Measurements from ENCODE around the gene SYN1.

SYN1 gene

GRCh38 chrX:47574076-47574546 lies 45.5 kb downstream of the SYN1 start:
- DNase-seq = no peak

DNA sequence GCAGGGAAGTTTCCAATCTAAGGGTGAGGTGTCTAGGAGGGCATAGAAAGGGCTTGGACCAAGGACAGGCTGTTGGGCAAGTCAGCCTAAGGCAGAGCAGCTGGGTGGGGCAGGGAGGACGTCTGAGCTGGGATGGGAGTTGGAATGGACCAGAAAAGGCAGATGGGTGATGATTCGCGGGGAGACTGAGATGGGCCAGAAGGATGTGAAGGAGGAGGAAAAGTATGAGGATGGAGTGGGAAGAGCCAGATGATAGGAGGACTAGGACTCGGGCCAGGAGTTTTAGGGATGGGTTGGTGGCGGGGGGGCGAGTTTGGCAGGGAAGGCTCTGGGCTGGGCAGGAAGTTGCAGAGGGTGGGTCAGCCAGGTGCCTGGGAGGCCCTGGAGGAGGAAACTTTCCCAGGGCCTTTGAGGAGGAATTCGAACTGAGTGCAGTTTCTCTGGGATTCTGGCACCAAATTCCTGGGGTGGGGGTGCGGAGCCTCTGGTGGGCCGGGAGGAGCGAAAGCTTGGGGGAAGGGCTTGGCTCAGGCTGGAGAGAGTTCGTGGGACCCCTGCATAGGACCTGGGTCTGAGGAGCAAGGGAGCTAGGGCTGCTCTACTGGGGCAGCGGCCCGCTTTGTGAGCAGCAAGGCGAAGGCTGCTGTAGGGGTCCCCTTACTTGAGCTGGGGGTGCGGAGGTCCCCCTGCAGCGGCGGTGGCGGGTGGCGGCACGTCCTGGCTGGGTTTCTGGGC lies 46.1 kb downstream of the SYN1 start:
- no peak for DNase-seq

- DNase-seq = no peak
These were observed 46.8 kb downstream of the SYN1 start for GRCh38 chrX:47572773-47573340.

DNA sequence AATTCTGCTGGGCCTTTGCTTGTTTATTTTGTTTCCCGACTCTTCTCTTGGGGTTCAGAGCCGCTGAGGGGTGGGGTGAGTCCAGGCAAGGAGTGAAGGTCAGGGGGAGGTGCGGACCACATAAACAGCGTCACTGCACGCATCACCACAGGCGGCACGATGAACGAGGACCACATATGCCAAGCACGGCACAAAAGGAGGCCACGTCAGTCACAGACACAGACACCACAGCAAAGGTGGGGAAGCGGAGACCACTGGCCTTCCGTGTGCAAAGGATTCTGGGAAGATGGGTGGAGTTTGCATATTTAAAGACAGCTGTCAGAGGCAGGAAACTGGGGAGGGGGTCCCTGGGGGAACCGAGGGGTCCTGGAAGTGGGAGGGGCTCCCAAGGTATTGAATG lies 47.8 kb downstream of the SYN1 start:
- DNase-seq = no peak

DNA sequence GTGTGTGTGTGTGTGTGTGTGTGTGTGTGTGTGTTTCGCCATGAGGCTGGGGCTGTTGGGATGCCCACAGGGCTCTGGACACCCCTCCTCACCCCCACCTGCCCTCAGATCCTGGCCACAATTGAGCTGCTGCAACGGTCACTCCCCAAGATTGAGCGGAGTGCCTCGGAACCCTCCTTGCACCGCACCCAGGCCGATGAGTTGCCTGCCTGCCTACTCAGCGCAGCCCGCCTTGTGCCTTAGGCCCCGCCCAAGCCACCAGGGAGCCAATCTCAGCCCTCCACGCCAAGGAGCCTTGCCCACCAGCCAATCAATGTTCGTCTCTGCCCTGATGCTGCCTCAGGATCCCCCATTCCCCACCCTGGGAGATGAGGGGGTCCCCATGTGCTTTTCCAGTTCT lies 48.4 kb downstream of the SYN1 start:
- peak in 1 of 56 donors; percentile 12 for DNase-seq

DNA sequence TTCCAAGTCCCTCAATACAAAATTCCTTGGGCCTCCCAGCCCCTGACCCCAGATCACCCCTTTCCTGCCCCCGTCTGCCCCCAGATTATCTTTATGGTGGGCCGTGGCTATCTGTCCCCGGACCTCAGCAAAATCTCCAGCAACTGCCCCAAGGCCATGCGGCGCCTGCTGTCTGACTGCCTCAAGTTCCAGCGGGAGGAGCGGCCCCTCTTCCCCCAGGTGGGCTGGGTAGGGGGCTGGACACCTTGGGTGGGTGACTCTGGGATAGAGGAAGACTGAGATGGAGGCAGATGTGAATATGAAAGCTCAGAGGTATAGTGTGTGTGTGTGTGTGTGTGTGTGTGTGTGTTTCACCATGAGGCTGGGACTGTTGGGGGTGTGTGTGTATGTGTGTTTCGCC lies 48.9 kb downstream of the SYN1 start:
- DNase-seq = no peak

GRCh38 chrX:47568656-47569295 lies 50.9 kb downstream of the SYN1 start:
- DNase-seq = no peak

- no peak for DNase-seq
These were observed 52.8 kb downstream of the SYN1 start for GRCh38 chrX:47566841-47567240.

GRCh38 chrX:47564438-47565085 lies 55.1 kb downstream of the SYN1 start:
- no peak for DNase-seq

DNA sequence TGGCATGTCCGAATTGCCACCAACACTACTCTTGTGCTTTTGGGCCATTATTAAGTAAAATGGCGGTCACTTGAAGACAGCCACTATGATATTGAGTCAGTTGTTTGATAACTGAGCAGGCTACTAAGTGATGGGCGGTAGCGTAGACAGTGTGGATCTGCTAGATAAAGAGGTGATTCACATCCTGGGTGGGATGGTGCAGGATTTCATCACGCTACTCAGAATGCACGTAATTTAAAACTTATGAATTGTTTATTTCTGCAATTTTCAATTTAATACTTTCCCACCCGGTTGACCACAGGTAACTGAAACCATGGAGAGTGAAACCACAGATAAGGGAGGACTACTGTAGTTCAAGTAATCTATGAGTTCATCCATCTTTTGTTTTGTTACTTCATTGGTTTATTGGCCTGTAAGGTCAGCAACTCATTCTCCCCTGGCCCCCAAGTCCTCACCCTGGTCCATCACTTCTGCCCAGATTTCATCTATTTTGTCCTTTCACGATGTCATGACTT lies 55.8 kb downstream of the SYN1 start:
- DNase-seq = no peak

- DNase-seq = peak in 1 of 56 donors; percentile 1
These were observed 56.9 kb downstream of the SYN1 start for GRCh38 chrX:47562615-47563243.

GRCh38 chrX:47561659-47562151 lies 58.0 kb downstream of the SYN1 start:
- DNase-seq = no peak

GRCh38 chrX:47560934-47561658 lies 58.6 kb downstream of the SYN1 start, which contains the start of gene ARAF:
Gene ARAF, plus strand, starts transcription at chrX:47561205. Its CDS starts 1,763 bp downstream, at chrX:47562968.
- DNase-seq = peak; percentile 39 to 97 (median 92)

DNA sequence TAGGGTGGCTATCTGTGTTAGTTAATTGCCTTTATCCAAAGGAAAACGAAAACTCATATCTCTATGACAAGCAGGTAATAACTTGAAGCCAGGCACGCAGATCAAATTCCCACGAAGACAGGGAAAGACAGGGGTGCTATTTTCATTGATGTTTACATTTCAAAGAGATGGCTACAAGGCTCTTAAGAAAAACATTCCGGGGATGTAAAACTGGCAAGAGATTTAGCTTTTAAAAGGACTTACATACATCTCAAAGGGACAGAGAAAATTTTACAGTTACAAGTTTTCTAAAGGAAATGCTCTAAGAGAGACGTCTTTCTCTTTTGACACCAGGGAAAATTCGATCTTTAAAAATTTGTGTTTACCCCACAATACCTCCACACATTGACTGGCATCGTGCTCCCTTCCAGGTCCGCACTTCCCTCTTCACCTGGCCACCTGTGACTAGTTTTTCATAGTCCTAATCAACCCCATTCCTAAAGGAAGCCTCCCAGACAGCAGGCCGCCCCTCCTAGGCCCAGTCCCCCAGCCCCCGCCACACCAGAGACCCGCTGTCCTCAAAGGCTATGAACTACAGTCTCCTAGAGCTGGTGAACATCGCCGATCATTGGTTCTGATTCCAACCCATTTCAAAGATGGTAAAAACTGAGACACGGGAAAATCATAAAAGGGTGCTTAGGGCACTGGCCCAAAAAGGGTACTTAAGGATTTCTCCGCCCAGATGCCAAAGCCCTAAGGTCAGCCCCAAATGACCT lies 59.3 kb downstream of the SYN1 start:
- DNase-seq = no peak

GRCh38 chrX:47558436-47558835 lies 61.2 kb downstream of the SYN1 start:
- no peak for DNase-seq

DNA sequence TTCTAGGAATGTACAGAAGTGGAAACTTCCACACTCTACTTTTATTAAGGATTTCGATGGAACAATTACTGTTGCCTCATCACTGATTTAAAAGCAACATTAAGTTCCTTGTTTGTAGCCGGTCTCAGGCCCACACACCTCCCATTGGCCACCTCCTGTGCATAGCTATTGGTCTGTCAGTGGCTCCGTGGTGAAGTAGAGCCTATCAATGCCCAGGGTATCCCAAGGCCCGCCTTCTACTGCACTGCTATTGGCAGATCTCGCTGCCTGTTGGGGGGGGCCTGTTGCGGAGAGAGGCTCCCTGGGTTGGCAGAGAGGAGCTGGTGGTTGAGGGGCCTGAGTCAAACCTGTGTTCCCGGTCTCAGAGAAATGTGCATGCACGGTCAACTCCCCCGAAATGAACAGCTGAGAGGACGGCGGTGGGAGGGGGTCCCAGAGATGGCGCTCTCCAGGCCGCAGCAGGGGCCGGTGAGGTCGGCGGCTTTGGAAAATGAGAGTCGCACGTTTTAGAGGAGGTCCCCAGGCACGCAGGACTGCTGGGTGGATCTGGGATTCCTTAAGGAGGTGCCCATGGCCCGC lies 63.5 kb downstream of the SYN1 start:
- DNase-seq = peak; percentile 27 to 95 (median 85)

DNA sequence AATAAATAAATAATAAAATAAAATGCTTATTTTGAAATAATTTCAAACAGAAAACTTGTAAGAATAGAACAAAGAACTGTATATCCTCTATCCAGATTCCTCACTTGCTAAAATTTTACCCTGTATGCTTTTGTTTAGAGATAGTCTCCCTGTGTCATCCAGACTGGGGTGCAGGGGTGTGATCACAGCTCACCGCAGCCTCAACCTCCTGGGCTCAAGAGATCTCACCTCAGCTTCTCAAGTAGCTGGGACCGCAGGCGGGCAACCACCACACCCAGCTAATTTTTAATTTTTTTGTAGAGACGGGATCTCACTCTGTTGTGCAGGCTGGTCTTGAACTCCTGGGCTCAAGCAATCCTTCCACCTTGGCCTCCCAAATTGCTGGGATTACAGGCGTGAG lies 76.2 kb downstream of the SYN1 start:
- DNase-seq = no peak

DNA sequence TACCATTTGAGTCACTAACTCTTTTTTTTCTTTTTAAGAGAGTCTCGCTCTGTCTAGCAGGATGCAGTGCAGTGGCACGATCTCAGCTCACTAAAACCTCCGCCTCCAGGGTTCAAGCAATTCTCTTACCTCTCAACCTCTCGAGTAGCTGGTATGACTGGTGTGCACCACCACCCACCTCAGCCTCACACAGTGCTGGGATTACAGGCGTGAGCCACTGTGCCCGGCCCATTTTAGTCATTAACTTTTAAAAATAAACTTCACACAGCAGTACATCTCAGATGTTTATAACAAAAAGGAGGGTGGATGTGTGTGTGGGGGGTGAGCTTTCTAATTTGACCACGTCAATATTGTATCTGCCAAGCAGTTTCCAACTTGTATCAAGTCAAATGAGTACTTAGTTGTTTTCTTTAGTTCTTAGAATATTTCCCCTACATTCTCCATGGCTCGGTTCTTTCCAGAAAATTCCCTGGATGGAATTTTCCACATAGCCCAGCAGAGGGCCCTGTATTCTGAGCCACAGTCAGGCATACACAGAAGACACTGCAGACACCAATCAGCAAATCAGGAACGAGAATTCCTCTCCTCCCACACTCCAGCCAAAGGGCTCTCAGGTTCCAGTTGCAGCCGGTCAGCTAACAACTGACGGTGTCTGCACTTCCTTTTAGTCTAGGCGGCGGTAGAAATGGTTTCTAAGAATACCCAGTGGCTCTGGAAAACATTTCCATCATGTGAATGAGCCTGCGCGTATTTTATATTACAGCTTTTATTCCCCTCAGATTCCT lies 78.7 kb downstream of the SYN1 start:
- peak in 54 of 56 donors; percentile 1 to 84 (median 58) for DNase-seq
